Upper lobe of left lung (tissue), 6 donors: ENCODE results near the gene SOD3. TPM values are rescaled to one million over a fixed set of nuclear protein-coding genes. Genes with fewer than 3 reads are reported as not detected.

Experiments
- ATAC-seq, 2 donors: fragments of 200-7000 bp; cut with Tn5 transposase; one replicate each; pipeline ENCODE4 v1.9.1; 2022; ENCODE audit warnings: mild to moderate bottlenecking in 2 of 2, moderate library complexity in 2 of 2; ENCODE audit not compliant: low FRiP score in 2 of 2
- DNase-seq, 2 donors: peaks; one replicate each; pipeline ENCODE4 v3.0.0-alpha.2; 2019 to 2020
- H3K27ac ChIP-seq, 4 donors: fragments of 200-600 bp; sonication (generic); one replicate each; pipeline ENCODE4 v1.5.1; 2016 to 2019
- H3K27me3 ChIP-seq, 4 donors: fragments of 200-600 bp; sonication (generic); one replicate each; pipeline ENCODE4 v1.5.1; 2017 to 2019
- H3K36me3 ChIP-seq, 4 donors: fragments of 200-600 bp; sonication (generic); one replicate each; pipeline ENCODE4 v1.5.1; 2016 to 2019
- H3K4me1 ChIP-seq, 4 donors: fragments of 200-600 bp; sonication (generic); one replicate each; pipeline ENCODE4 v1.5.1; 2018 to 2019
- H3K4me3 ChIP-seq, 4 donors: fragments of 200-600 bp; sonication (generic); one replicate each; pipeline ENCODE4 v1.5.1; 2017 to 2019; ENCODE audit warnings: mild to moderate bottlenecking in 2 of 4, moderate library complexity in 1 of 4
- H3K9me3 ChIP-seq, 4 donors: fragments of 200-600 bp; sonication (generic); one replicate each; pipeline ENCODE4 v1.5.1; 2018 to 2019
- EP300 ChIP-seq, 4 donors: sonication (generic); formaldehyde crosslinking; IDR thresholded peaks; one replicate each; pipeline ENCODE4 v1.5.1; 2017; ENCODE audit warnings: antibody characterized with exemption in 4 of 4, control low read depth in 2 of 4
- POLR2A ChIP-seq, 4 donors: fragments of 450-650 bp; IDR thresholded peaks; one replicate each; pipeline ENCODE4 v1.5.1; 2016 to 2017; ENCODE audit warnings: antibody characterized with exemption in 4 of 4, mild to moderate bottlenecking in 2 of 4
- POLR2AphosphoS5 ChIP-seq, 2 donors: sonication (generic); formaldehyde crosslinking; IDR thresholded peaks; one replicate each; pipeline ENCODE4 v1.5.1; 2017; ENCODE audit warnings: antibody characterized with exemption in 2 of 2
- WGBS, 2 donors: methylation state at CpG; one replicate each; pipeline ENCODE4 v1.1.5; 2017 to 2018; 5-methylcytosine and 5-hydroxymethylcytosine counted together
- total RNA-seq, 6 donors: library from RNA; depleted of rRNA in 4 of 6; stranded (reverse); fragments of >200 nt in 4 of 6; gene quantifications; one replicate each; pipeline versions ENCODE4 v1.1.0 to v1.2.1, GENCODE V29; 2016 to 2021
- TF ChIP-seq, protein P1 (sequence below), 6 experiments: fragments of 450-650 bp in 4 of 6; fragments of 200-600 bp in 2 of 6; sonication (generic) in 2 of 6; IDR thresholded peaks; one replicate each; pipeline ENCODE4 v1.5.1; 2016 to 2019; ENCODE audit warnings: antibody characterized with exemption in 6 of 6
- donor health status: DM: no; HTN: no; CAD: no; lungs with moderate emphysema.
- donor health status: DM: no; HTN: yes; CAD: no; lungs with severe emphysema.

The SOD3 gene
- total RNA-seq, 6 donors from 2014 or later, result 109 to 484 (median 200) TPM

DNA sequence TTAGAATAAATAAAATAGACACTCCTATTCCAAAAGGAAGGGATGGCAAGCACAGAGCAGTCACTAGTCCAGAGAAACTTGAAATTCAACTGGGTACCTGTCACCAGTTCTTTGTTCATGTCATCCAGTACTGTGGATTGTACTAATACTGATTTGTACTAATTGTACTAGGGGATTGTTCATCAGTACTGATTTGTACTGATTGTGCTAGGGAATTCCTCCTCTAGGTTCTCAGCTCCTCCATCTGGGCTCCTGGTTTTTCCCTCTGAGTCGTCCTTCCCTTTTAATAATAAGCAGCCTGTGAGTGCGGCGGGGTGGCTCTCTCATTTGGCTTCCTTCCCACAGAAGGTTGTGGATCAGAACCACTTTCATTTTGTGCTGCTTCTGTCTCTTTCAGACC is 31.0 kb upstream of the SOD3 start:
- Histone ChIP-seq H3K27me3 (no peaks in the 10 kb centered on the region), H3K4me3 (no peak overlapping the region), H3K9me3 (no peaks in the 10 kb centered on the region), H3K4me1 (no peaks in the 10 kb centered on the region), H3K27ac (no peak overlapping the region), H3K36me3 (no peaks in the 10 kb centered on the region)
- DNase-seq (no peak), ATAC-seq (no peak)
- 64 to 77% methylated on average over 3 of the region's 3 CpGs for WGBS, 2 donors
- no peak for TF ChIP-seq POLR2AphosphoS5 (IDR thresholded peaks at IDR 0.05)

DNA sequence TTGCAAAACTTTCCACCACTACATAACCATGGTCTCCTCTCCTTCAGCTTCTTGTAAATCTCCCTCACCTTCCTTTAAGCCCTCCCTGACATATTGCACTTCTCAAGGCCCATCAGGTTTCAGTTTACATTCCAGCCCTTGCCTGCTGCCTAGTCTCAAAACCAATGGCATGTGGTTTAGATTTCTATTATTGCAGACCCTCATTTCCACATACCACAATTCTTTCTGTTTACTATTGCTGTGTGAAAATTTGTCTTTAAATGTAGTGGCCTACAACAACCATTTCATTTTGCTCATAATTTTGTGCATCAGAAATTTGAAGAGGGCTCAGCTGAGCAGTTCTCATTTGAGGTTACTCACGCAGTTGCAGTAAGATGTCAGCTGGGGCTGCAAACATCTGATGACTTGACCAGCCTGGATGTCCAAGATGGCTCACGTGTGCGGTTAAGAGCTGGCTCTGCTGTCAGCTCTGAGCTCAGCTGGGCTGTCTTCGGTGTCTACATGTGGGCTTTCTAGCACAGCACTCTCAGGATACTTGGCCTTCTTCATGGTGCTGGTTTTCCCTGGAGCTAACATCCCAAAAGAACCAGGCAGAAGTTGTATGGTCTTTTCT is 29.9 kb upstream of the SOD3 start:
- Histone ChIP-seq H3K36me3 (no peaks in the 10 kb centered on the region), H3K27ac (no peak overlapping the region), H3K9me3 (no peaks in the 10 kb centered on the region), H3K4me3 (no peak overlapping the region), H3K27me3 (no peaks in the 10 kb centered on the region), H3K4me1 (no peaks in the 10 kb centered on the region)
- TF ChIP-seq POLR2AphosphoS5 (IDR thresholded peaks at IDR 0.05) (no peak), POLR2A (IDR thresholded peaks at IDR 0.05) (no peak), EP300 (IDR thresholded peaks at IDR 0.05) (no peak)
- TF ChIP-seq, protein P1, sequence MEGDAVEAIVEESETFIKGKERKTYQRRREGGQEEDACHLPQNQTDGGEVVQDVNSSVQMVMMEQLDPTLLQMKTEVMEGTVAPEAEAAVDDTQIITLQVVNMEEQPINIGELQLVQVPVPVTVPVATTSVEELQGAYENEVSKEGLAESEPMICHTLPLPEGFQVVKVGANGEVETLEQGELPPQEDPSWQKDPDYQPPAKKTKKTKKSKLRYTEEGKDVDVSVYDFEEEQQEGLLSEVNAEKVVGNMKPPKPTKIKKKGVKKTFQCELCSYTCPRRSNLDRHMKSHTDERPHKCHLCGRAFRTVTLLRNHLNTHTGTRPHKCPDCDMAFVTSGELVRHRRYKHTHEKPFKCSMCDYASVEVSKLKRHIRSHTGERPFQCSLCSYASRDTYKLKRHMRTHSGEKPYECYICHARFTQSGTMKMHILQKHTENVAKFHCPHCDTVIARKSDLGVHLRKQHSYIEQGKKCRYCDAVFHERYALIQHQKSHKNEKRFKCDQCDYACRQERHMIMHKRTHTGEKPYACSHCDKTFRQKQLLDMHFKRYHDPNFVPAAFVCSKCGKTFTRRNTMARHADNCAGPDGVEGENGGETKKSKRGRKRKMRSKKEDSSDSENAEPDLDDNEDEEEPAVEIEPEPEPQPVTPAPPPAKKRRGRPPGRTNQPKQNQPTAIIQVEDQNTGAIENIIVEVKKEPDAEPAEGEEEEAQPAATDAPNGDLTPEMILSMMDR (IDR thresholded peaks at IDR 0.05), result no peak
- DNase-seq (no peak), ATAC-seq (no peak)
- WGBS, 2 donors, result 68 to 83% methylated on average over 4 of the region's 4 CpGs

DNA sequence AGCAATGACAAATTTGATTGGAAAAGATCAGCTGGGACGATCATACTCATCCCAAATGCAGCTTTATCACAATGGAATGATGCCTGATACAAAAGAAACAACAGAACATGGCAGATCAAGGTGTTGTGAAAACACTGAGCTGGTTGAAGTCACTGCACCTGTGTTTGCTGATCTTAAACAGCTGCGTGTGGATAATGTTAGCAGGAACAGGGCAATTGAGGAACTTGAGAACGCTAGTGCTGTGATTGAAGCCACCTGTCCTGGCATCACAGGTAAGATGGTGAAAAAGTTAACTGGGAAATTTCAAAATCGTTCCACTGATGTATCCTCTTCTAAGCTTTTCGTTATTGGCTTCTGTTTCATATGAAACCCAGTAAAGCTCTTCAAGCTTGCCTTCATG is 27.4 kb upstream of the SOD3 start:
- no peaks in the 10 kb centered on the region for H3K36me3 ChIP-seq
- no peak overlapping the region for H3K4me3 ChIP-seq
- no peaks in the 10 kb centered on the region for H3K4me1 ChIP-seq
- H3K27me3 ChIP-seq, result no peaks in the 10 kb centered on the region
- ATAC-seq, result no peak
- H3K9me3 ChIP-seq, result no peaks in the 10 kb centered on the region
- 81 to 89% methylated on average over 5 of the region's 5 CpGs for WGBS, 2 donors
- DNase-seq, result no peak
- H3K27ac ChIP-seq, result no peak overlapping the region
- TF ChIP-seq POLR2AphosphoS5 (IDR thresholded peaks at IDR 0.05) (no peak), POLR2A (IDR thresholded peaks at IDR 0.05) (no peak), EP300 (IDR thresholded peaks at IDR 0.05) (no peak)
- TF ChIP-seq, protein P1 (IDR thresholded peaks at IDR 0.05), result no peak

DNA sequence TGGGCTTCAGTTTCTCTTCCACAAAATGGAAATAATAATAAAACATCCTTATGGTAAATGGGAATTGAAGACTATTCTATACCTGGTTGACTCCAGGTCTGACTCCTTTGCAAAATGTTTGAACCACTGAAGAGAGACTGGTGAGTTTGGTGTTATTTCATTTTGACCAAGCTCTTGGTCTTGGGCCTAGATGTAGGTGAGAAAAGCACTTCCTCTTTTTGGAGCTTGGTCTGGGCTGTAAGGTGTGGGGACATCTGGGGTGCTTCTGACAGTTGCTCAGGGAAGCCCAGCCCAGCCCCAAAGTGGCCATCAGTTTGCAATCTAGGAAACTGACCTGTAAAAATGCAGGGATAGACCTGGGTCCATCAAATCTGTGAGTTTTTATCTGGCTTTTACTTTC is 26.8 kb upstream of the SOD3 start:
- H3K4me1 ChIP-seq, result no peaks in the 10 kb centered on the region

DNA sequence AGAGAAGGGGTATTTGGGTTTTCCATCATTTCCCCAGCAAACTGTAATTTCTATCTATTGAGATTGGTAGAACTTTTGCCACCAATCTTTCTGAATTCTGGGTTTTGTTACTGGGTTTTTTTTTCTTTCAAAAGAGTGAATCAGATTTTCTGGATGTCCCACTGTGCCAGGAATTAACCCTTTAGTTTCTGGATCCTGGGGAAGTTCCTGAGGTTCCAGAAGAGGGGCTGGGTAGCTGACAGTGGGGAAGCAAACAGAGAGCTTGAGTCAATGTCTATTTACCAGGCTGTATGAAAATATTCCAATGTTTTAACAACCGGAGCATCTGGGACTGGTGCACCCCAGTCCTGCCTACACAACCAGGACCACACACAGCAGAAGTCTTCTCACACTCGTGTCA is 25.8 kb upstream of the SOD3 start:
- ATAC-seq (no peak), DNase-seq (no peak)
- no peak overlapping the region for H3K4me3 ChIP-seq
- H3K4me1 ChIP-seq, result no peaks in the 10 kb centered on the region
- H3K27me3 ChIP-seq, result no peaks in the 10 kb centered on the region
- TF ChIP-seq POLR2AphosphoS5 (IDR thresholded peaks at IDR 0.05) (no peak), EP300 (IDR thresholded peaks at IDR 0.05) (no peak), POLR2A (IDR thresholded peaks at IDR 0.05) (no peak)
- TF ChIP-seq, protein P1 (IDR thresholded peaks at IDR 0.05), result no peak
- H3K36me3 ChIP-seq, result no peaks in the 10 kb centered on the region
- 72 to 94% methylated on average over 2 of the region's 2 CpGs for WGBS, 2 donors
- H3K9me3 ChIP-seq, result no peaks in the 10 kb centered on the region
- H3K27ac ChIP-seq, result no peak overlapping the region

More for the DNA sequence above, 26.8 kb upstream of the SOD3 start:
- no peak for DNase-seq
- no peak overlapping the region for H3K27ac ChIP-seq
- no peaks in the 10 kb centered on the region for H3K36me3 ChIP-seq
- no peak for ATAC-seq
- H3K4me3 ChIP-seq, result no peak overlapping the region
- TF ChIP-seq POLR2AphosphoS5 (IDR thresholded peaks at IDR 0.05), result no peak
- TF ChIP-seq, protein P1 (IDR thresholded peaks at IDR 0.05), result no peak
- no peak for TF ChIP-seq POLR2A (IDR thresholded peaks at IDR 0.05)
- TF ChIP-seq EP300 (IDR thresholded peaks at IDR 0.05), result no peak
- H3K27me3 ChIP-seq, result no peaks in the 10 kb centered on the region
- no peaks in the 10 kb centered on the region for H3K9me3 ChIP-seq
